GM21367 (cell line): ENCODE data around the gene IGSF21.

Experiments used
- ATAC-seq: cut with Tn5 transposase; IDR thresholded peaks from one replicate; pipeline ENCODE4 v1.9.1; 2021; ENCODE audit not compliant: unreplicated experiment

IGSF21 gene

GRCh38 chr1:18290740-18291412 lies 183.3 kb downstream of the IGSF21 start:
- ATAC-seq: no peak

DNA sequence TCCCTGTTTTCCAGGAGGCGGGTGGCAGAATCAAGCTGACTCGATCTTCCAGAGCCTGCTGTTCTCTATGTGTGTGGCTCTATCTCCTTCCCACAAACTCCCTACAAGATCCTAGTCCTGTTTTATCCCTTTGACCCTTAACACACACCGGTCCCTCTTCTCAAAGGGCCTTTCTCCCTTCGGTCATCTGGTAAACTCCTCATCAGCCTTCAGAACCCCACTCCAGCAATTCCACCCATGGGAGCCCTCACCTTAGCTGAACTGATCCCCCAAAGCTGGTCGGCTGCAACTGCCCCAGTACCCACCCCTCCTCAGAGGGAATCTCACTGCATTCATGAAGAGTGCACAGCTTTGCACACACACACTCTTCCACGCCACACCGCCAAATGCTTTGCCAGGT lies 184.9 kb downstream of the IGSF21 start:
- no peak for ATAC-seq

- ATAC-seq: no peak
These were observed 185.7 kb downstream of the IGSF21 start for GRCh38 chr1:18293291-18293690.

GRCh38 chr1:18294437-18295176 lies 187.0 kb downstream of the IGSF21 start:
- no peak for ATAC-seq

DNA sequence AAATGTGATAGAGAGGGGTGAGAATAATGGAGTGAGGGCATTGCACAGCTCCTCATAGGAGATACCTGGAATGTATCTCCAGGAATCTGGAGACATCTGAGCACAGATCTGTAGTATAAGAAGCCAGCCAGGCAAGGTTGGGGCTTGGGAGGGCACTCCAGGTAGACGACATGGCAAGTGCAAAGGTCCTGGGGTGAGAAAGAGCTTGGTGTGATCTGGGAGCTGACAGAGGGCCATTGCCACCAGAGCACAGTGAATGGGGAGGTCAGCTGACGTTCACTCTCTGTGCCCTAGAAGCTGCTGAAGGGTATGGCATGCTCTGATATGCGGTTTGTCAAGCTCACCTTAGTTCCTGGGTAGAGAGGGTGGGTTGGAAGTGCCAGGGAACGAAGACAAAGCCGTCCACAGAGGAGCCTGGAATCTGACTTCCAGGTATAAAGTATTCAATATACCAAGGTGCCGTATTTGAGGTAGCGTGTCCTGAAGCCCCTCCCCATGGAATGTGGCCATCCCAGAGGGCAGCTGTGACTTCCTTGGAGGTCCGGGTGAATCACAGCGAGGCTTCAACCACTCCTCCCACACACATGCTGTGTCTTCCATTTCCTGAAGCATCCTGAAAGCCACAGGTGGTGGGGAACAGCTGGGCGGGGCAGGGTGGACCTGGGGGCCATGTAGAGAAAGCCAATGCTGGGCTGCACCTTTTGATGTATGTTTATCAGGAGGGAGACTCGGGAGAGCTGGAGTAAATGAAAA lies 190.5 kb downstream of the IGSF21 start:
- no peak for ATAC-seq

GRCh38 chr1:18299441-18300338 lies 192.1 kb downstream of the IGSF21 start:
- ATAC-seq: no peak

GRCh38 chr1:18300376-18300775 lies 192.8 kb downstream of the IGSF21 start:
- ATAC-seq: no peak

- no peak for ATAC-seq
These were observed 195.3 kb downstream of the IGSF21 start for GRCh38 chr1:18302788-18303413.

DNA sequence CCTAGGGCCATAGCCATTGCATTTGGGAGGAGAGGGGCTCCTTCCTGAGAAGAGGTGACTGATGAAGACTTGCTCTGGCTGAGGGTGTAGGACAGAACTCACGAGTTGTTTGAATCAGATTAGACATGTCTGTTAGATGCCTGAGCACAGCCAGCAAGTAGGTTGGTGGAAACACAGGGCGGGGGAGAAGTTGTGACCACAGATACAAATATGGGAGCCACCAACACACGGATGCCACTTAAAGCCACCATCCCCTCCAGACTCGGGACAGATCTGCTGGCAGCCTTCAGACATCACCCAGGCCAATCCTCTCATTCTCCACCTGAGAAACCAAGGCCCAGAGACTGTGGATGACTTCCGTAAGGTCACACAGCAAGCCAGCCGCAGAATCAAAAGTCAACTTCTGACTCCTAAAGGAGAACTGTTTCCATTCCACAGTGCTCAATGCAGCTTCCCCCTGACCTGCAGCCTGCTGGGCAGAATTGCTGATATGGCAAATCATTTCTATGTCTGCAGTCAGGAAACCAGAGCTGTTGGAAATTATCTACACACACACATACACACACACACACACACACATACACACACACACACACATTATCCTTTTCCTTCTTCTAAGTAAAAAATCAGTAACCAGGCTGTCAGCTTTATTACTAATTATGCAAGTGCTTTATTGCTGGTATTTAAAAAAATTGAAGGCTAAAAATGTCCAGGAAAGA lies 196.7 kb downstream of the IGSF21 start:
- ATAC-seq: no peak

DNA sequence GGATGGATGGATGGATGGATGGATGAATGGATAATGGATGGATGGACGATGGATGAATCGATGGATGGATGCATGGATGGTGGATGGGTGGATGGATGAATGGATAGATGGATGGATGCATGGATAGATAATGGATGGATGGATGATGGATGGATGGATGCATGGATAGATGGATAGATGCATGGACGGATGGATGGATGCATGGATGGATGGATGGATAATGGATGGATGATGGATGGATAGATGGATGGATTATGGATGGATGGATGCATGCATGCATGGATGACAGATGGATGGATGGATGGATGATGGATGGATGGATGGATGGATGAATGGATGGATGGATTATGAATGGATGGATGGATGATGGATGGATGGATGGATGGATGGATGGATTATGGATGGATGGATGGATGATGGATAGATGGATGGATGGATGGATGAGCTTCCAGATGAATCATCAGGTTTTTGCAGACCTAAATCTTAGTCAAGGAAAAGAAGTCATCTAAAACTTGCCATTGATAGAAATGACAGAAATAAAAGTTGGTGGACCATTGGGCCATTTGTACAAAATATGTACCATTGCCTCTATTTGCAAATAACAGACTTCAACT lies 197.7 kb downstream of the IGSF21 start:
- ATAC-seq: no peak

DNA sequence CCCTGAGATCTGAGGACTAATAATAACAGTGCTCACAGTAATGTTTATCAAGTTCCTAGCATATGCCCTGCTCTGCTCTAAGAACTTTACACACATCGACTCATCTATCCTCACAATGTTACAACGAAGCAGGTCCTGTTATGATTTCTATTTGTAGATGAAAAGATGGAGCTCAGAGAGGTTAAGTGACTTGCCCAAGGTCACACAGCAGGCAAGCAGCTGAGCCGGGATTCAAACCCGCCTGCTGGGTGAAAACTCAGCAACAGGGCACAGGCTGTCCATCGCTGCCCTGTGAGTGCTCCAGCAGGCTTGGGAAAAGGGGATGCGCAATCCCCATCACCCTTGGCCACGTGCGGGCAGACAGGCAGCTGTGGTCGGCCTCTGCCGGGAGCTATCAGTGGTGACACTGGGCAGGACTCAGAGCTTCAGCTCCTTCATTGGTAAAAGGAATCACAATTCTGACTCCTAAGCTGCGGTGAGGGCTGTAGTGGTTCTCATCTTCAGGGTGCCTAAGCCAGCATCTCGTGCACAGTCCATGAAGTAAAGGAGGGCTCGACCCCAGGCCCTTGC lies 199.8 kb downstream of the IGSF21 start:
- ATAC-seq: no peak

DNA sequence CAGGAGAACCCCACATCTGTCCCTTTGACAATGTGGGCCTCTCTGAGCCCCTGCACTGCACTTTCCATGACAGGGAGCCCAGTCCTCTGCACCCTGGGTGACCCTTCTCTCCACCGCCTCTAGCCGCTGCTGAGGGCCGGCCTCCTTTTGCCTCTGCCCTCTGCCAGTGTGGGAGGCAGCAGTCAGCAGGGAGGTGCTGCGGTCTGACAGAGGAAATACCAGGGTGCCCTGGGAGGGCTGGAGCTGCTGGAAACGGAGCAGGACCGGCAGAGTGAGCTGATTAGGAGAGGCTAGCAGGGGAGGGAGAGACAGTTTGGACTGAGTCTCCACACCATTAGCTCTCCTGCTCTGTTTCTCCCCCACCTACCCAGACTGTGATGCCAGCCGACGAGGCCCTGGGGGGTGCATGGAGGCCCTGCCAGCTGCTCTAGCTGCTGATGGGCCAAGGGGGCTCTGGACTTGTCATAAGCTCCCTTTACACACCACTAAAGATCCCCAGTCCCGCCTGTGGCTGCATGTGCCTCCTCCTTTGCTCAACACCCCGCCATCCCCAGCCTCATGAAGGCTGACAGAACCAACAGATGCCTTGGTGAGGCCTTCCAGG lies 202.1 kb downstream of the IGSF21 start:
- ATAC-seq: no peak

DNA sequence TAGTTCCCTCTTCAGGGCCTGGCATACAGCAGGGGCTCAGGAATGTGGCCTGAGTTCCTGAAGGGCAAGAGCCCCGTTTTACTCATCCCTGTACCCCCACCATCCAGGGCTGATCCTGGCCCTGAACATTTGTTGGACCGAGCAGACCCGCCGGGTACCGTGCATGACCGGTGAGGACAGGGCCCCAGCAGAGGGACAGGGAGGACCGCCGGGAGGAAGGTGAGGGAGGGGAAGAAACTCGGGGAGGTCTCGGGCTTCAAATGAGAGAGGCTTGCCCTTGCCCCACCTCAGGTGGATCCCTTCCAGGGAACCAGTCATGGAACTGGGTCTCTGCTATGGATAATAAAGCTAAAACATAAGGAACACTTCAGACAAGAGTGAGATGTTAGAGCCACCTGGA lies 205.4 kb downstream of the IGSF21 start:
- ATAC-seq: no peak

DNA sequence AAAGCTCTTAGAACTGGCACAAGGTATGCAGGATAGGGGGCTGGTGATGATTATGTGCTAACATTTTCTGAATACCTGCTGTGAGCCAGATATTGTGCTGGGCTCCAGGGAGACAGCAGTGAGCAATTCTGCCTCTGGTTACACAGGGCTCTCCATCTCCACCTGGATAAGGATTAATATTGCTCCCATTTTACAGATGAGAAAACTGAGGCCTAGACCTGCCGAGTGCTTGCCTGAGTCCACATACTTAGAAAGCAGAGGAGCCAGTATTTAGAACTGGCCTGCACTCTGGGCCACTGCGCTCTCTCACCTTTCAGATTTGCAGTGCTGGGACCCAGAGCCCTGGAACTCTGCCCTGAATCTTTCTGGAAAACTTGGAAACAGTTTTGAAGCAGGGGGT lies 205.9 kb downstream of the IGSF21 start:
- ATAC-seq: no peak

DNA sequence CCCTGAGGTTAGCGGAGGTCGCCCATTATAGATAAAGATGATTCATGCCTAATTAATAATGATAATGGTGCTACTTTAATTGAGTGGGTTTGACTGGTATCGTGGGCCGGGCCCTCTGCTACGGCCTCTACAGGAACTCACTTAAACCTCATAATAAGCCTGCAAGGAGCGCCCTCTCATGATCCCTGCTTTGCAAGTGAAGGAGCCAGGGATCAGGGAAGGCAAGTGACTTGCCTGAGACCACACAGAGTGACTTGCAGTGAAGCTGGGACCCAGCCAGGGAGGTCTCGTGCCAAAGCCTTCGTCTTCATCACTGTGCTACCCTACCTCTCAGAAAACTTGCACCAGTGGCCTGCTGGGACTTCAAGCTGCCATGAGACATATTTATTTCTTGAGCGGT lies 206.8 kb downstream of the IGSF21 start:
- no peak for ATAC-seq

DNA sequence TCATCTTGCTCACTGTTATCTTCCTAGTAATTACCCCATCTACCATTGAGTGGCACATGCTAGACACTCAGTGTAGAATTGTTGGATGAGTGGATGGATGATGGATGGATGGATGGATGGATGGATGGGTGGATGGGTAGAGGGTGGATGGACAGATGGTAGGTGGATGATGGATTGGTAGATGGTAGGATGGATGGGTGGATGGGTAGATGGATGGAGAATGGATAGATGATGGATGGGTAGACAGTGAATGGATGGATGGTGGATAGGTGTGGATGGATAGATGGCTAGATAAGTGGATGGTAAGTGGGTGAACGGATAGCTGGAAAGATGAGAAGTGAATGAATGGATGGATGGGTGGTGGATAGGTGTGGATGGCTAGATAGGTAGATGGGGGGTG lies 207.9 kb downstream of the IGSF21 start:
- no peak for ATAC-seq

- no peak for ATAC-seq
These were observed 209.2 kb downstream of the IGSF21 start for GRCh38 chr1:18316764-18317163.

DNA sequence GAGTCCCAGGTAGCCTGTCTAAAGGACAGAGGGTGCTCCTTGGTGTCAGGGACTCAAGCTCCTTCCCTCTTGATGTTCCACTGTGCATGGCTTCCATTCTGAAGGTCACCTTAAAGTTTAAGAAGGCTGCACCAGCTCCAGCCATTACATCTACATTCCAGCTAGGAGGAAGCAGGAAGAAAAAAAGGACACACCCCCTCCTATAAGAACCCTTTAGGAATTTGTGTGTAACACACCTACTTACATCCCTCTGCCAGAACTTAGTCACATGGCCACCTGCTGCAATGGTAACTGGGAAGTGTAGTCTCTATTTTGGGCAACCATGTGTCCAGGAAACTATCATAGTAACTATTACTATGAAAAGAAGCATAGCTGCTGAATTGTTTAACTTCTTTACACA lies 211.5 kb downstream of the IGSF21 start:
- no peak for ATAC-seq

- ATAC-seq: no peak
These were observed 212.5 kb downstream of the IGSF21 start for GRCh38 chr1:18320051-18320450.
